Epithelial cell of prostate (primary cell): ENCODE results near the gene SYCP3.

ENCODE experiments used
- DNase-seq: peaks from one replicate; pipeline ENCODE4 v3.0.0-alpha.2; 2011; ENCODE audit warnings: low read depth, low spot score
- H3K27ac ChIP-seq: fragments of 450-650 bp; 2 replicates; pipeline ENCODE4 v1.5.1; 2017; ENCODE audit warnings: mild to moderate bottlenecking

SYCP3 gene

DNA sequence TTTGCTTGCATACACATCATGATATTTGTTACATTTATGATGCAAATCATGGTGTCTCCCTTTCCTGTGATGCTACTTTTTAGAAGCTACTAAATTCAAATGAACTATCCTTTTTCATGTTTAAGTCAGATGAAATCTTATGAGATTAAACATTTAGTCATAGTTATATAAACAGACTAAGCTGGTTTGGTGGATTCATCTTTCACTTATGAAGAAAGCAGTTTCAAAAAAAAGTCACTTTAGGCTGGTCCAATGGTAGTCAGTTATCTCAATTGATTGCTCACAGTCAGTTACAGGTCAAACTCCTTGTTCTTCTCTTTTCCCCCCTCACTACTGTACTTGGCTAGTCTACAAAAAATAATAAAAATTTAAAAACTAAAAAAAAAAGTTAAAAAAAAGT is 19.7 kb downstream of the SYCP3 start:
- no peak for DNase-seq
- no peak overlapping the region for H3K27ac ChIP-seq

DNA sequence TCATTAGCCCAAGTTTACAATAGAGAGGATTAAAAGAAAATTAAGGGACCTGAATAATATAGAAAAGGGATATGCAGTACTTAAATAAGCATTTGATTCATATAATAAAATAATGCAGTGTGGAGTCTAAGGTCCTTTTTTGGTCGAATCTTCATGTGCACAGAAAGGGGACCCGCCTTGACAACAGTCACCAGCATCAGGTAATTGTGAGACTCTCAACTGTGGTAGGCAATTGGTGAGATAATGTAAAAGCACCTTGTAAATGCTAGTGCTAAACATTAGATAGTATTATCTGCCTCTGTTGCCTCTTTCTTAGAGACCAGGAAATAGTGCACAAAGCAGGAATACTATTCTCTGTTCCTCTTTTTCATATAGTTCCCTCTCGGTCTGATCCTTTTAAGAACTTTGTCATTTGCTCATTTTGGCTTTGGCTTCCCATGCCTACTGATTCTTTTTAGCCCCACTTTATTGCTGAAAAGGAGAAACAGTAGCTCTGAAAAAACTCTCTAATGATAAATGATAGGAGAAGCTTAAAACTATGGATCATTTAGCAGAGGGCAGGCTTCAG is 24.3 kb downstream of the SYCP3 start:
- no peak for DNase-seq
- no peak overlapping the region for H3K27ac ChIP-seq

DNA sequence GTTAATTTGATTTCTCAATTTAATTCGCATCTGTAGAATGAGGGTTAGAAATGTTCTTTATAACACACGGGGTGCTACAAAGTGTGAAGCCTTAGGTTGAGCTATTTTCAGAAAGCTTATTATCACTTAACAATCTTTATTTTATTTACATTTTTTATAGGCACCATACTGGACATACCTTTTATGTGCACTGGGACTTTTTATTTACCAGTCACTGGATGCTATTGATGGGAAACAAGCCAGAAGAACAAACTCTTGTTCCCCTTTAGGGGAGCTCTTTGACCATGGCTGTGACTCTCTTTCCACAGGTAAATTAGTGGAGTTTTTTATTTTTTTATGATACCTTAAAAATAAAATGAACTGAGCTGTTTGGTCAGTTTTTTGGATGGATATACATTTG is 25.3 kb downstream of the SYCP3 start:
- no peak overlapping the region for H3K27ac ChIP-seq
- DNase-seq: no peak

DNA sequence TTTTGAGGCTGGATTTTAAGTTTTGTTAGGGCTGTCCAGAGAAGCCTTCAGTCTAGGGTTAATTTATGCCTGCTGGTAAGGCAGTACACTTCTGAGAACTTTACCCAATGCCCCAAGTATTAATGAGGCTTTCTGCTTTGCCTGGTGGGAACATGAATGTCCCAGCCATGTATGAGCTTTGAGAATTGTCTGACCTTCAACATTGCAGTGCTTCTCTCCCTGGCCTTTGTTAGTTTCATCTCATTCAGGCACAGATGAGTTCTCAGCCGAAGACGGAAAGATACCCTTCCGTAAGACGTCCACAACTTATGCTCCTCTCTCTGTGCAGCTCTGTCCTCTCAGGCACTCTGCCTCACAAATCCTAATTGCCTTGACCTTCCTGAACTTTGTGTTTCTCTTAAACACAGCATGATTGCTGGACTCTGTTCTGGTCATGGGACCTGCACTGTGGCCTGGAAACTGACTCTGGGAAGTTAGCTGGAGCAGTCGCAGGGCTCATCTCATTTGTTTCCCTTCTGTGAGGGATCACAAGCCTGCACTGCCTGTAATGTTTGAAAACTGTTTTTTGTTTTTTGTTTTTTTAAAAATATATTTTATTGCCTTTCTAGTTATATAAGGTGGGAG is 26.1 kb downstream of the SYCP3 start:
- no peak overlapping the region for H3K27ac ChIP-seq

DNA sequence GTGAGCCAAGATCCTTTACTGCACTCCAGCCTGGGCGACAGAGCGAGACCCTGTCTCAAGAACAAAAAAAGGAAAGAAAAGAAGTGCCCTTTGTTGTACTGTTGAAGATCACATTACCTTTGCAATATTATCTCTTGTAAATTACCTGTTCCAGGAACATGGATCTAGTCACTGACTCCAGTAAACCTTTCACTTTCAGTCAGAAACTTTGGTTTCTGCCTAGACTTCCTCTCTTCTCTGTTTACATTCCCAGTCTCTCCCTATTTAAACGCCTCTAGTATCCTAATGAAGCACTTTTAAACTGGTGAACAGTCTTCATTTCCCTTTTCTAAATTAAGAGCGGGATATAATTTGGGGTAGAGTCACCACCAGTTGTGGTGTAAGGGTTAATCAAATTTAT is 29.0 kb downstream of the SYCP3 start:
- no peak for DNase-seq
- no peak overlapping the region for H3K27ac ChIP-seq

More for the DNA sequence above, 26.1 kb downstream of the SYCP3 start:
- no peak for DNase-seq

DNA sequence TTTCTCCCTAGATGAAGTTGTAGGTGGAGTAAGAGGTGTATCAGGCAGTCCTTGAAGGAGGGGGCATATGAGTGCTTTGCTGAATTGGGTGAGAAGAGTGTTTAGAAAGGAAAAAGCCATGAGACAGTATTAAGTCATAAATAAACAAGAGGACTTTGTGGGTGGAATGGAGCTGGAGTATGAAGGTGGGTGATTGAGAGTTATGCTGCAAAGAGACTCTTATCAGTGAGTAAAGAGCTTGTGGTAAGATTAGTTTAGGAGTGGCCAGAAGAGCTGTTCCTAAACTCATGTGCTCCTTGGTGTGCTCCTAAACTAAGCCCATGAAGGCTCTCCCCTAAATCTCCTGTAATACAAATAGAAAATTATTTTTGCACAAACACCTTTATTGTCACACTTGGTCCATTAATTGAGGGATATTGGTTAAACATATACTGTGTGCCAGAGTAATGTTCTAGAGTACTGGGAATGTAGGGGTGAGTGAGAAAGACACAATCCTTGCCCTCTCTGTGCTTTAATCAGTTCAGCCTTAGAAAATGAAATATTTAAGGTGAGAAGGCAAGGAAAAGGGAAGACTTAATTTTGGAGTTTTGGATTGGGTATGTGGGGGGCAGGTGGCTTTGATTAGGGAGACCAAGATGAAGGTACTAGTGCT is 32.0 kb downstream of the SYCP3 start:
- H3K27ac ChIP-seq: no peak overlapping the region
- DNase-seq: no peak

DNA sequence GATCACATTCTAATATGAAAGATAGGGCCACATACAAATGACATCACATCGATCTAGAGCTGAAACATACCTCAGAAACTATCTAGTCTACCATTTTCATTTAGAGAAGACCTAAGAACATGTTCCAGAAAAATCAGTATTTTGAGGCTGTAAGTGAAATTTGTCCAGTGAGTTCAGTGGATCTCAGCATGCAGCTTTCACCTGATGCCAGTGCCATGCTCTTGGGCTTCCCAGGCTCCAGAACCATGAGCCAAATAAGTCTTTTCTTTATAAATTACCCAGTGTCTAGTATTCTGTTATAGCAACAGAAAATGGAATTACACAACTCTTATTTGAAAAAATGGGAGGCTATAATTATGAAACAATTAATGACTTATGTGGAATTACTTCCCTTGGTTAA is 32.9 kb downstream of the SYCP3 start:
- no peak overlapping the region for H3K27ac ChIP-seq
- DNase-seq: no peak

DNA sequence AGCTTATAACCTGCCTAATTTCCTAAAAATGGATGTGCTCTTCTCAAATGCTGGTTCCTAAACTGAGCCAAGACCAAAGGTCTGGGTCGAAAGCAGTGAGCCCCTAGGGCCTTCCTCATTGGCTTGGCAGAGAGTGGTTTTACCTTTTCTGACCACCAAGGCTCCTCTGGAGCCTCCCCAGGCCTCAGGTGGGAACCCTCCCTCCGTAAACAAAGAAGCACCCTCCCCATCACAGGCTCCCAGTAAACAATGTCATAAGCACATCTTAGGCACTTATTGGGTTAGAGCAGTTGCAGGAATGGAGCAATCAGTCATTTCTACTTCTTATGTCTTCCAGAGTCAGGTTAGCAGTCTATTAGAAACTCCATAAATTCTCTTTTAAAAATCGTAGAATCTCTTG is 35.8 kb downstream of the SYCP3 start:
- DNase-seq: no peak
- H3K27ac ChIP-seq: no peak overlapping the region

DNA sequence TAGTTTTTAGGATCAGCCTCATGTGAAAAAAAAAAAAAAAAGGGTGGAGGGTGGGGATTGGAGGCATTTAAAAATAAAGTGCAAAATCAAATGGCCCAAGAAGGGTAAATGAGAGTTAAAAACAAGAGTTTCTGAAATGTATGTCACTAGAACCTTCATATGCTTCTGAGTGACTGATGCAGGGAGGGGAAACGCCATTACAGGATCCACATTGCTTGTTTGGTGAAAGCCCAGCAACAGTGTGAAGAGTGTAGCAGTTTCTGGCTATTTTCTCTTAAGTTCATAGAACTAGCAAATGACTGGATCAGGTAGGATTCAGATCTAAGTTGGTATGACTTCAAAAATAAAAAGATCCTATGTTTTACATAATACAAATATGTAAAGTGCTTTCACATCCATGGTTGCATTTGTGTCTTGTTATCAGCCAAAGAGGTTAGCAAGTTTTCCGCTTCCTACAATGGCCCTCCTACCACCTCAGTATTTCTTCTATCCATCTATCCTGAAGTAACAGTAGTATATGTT is 38.9 kb downstream of the SYCP3 start:
- no peak for DNase-seq
- H3K27ac ChIP-seq: no peak overlapping the region

DNA sequence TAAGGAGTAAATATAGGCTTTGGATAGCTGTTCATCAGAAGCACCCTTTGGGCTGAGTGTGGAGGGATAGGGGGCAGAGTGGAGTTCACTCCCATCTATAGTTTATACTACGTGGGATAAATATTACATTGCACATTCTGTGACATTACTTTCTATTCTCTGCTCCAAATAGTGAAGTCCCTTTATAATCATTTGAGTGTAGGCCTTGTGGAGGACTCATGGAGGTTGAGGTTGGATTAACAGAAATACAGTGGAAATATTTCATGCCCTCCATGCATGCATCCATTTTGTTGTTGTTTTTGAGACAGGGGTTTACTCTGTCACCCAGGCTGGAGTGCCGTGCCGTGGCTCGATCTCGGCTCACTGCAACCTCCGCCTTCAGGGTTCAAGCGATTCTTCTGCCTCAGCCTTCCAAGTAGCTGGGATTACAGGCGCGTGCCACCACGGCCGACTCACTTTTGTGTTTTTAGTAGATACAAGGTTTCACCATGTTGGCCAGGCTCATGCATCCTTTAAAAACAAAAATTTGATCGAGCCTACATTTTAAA is 40.4 kb downstream of the SYCP3 start:
- H3K27ac ChIP-seq: no peak overlapping the region
- no peak for DNase-seq

DNA sequence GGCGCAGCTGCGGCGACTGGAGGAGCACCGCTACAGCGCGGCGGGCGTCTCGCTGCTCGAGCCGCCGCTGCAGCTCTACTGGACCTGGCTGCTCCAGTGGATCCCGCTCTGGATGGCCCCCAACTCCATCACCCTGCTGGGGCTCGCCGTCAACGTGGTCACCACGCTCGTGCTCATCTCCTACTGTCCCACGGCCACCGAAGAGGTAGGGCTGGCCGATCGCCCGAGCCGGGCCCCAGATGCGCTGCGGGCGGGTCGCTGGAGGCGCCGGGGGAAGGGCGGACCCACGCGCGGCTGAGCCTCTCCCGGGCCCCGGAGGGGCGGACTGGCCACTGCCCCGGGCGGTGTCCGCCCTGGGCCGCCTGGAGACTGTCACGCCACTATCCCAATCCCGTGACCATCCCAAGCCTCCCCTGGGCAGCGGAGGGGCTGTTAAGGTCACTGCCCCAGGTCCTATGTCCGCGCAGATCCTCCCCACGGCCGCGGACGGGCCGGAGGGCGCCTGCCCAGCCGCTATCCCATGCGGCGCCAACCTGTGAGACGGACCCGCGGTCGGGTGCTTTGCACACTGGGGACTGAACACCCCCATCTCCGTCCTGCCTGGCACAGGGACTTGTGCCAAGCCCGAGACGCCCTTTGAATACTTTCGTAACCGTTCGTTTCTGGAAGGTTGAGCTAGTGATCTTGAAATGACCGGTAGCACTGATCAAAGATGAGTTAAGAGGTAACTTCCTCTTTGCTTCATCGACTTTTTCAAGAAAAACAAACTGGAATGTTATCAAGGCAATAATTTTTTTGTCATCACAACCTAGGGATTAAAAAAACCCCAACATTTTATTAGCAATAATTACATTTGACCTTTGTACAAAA is 41.1 kb downstream of the SYCP3 start:
- H3K27ac ChIP-seq: no peak overlapping the region
- no peak for DNase-seq

DNA sequence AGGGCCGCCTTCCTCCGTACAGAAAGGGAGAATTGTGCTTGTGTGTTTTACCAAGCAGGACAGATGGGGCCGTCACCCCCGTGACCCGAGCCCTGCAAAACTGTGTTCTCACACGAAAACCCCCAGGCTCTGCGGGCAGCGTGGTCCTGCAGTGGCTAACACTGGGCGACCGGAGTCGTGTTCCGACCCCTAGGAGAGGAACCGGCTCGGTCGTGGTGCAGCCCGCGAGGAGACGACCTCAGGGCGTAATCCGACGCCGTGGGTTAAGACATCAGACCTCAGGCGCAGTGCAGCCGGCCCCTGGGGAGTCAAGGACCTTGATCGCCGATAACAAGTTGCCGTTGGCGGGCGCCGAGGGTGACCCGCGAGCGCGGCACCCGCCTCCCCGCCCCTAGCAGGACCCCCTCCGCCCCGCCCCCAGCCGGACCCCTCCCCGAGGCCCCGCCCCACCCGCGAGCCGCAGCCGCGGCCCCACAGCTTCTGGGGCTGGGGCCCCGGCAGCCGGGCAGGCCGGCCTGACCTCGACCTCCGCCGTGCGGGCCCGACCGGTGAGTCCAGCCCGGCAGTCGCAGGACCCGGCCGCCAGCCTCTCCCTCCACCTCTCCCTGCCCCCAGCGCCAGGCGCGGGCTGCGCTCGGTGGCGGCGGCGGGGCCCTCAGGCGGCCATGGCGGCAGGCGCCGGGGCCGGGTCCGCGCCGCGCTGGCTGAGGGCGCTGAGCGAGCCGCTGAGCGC is 41.9 kb downstream of the SYCP3 start, which contains the start of gene CHPT1:
Gene CHPT1, plus strand, starts transcription at position 444 of the 733 bp plus-strand sequence. Its CDS starts 222 bp downstream, at position 666.
- DNase-seq: no peak
- no peak within 1 kb of the TSS for H3K27ac ChIP-seq

DNA sequence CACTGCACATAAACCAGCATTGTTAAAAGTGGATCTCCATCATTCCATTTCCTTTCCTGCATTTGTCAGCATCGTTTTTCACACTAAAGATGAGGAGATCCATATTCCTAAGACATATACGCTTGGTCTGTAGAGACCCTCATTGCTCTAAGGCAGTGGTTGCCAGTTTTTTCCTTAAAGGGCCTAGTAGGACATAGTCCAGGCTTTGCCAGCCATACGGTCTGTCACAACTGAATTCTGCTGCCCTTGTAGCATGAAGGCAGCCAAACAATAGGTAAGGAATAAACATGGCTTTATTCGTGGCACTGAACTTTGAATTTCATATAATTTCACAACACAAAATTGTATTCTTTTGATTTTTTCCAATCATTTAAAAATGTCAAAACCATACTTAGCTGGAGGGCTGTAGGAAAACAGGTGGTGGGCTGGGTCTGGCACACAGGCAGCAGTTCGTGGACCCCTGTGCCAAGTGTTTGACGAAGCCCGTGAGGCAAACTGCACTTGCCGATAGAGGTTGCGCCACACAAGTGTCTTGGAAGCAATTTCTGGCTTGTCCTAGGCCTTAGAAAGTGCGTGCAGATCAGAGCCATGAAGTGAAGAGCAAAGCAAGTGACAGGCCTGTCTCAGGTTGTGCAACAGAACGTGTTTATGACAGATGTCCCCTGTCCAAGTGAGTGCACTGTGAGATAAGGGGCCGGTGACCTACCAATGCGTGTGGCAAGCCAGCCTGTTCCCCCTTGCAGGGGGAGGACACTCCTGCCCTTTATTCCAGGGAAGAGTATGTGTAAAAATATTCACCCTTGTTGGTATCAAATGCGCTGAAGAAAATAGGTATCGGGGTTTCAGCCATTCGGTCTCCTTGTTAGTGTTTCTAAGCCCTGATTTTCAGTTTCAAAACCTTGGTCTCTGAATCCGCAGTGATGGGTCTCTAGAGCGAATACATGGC is 42.7 kb downstream of the SYCP3 start:
- no peak overlapping the region for H3K27ac ChIP-seq
- DNase-seq: no peak

DNA sequence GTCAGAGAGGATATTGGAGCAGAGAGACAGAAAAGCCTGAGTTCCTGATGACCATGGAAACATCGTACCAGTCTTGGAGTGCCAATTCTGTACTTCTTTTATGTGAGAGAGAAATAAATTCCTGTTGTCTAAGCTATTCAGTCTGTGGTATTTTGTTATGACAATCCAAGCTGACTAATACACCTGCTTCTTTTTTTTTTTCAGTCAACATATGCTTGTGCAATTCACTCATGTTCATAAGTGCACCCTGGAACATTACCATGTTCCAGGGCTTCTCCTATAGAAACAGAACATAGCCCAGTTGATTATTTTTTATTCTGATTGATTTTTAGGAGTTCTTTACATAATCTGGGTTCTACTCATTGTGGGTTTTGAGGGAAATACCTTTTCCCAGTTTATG is 43.6 kb downstream of the SYCP3 start:
- H3K27ac ChIP-seq: no peak overlapping the region
- DNase-seq: peak; percentile 46

DNA sequence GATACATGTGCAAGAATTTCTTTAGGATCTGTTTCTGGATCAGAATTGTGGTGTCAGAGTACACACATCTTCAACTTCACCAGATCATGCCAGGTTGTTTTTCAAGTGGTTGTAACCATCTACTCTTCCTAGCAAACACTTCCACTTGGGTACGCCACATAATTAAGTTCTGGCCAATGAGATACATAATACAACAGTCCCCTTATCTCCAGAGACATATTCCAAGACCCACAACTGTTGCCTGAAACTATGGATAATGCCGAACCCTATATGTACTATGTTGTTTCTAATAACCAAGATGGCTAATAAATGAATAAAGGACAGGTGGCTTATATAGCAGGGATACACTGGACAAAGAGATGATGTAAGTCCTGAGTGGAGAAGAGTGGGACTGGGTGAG is 44.3 kb downstream of the SYCP3 start:
- no peak overlapping the region for H3K27ac ChIP-seq
- DNase-seq: no peak

DNA sequence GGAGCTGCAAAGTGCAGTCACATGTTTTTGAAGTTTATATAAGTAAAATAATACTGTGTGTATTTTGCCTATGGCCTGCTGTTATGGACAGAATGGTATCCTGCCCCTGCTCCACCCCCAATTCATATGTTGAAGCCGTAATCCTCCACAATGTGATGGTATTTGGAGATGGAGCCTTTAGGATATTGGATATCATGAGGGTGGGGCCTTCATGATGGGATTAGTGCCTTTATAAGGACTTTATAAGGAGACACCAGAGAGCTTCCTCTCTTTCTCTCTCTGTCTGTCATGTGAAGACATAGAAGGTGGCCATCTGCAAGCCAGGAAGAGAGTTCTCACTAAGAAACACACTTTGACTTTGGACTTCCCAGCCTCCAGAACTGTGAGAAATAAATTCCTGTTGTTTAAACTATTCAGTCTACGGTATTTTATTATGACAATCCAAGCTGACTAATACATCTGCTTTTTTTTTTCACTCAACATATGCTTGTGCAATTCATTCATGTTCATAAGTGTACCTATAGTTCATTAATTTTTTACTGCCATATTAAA is 44.9 kb downstream of the SYCP3 start:
- H3K27ac ChIP-seq: no peak overlapping the region
- no peak for DNase-seq

DNA sequence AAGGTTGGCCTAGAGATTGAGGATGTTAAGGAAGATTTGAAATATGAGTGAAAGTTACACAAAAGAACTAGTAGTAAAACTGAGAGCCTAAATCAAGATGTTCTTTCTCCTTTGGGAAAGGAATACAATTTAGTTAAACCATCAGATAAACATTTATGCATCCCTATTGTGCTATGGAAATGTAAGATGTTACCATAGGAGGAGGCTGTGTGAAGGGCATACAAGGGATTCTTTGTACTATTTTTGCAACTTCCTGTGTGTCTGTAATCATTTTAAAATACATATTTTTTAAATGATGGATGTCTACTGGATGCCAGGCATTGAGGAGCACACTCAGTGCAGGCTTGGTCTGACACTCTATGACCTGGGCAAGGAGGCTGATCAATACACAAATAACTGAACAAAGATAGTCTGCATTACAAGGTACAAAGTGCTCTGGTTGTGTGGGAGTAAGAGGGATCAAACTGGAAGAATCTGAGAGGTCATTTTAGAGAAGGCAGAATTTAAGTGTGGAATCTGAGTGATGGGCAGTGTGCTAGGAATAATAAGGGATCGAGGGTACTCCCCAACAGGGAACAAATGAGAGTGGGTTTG is 47.7 kb downstream of the SYCP3 start:
- no peak overlapping the region for H3K27ac ChIP-seq
- DNase-seq: no peak

DNA sequence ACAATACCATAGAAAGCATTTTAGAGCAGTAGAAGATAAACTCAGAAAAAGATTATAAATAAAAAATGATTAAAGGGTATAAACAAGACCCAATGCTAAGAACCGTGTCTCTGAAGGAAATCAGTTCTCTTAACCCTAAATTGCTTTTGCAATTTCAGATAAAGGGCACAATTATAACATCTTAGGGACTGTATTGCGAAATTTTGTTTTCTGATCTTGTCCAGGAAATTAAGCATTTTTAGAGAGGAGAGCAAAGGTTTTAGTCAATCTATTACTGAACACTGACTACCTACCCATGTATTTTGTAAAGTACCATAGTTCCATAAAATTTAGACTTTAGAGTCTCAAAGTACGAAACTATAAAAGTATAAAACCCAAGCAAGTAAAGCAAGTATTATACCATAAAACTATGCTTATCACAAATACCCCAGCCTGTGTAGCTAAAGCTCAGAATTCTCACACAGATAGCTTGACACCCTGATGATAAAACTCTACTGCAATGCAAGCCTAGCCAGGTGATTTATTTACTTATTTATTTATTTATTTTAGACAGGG is 48.6 kb downstream of the SYCP3 start:
- no peak for DNase-seq
- no peak overlapping the region for H3K27ac ChIP-seq
